GM12878 (cell line): ENCODE data around the gene TEX2. TPM values are rescaled to one million over a fixed set of nuclear protein-coding genes. Genes with fewer than 3 reads are reported as not detected.

ENCODE experiments used
- BACH1 ChIP-seq: fragments of 450-650 bp; IDR thresholded peaks from 2 replicates; pipeline ENCODE4 v1.6.1; 2017; ENCODE audit warnings: mild to moderate bottlenecking, borderline replicate concordance
- BCL3 ChIP-seq: IDR thresholded peaks from 2 replicates; pipeline ENCODE4 v1.6.1; 2011; ENCODE audit warnings: borderline replicate concordance, low read depth, mild to moderate bottlenecking, moderate library complexity, low read length; ENCODE audit not compliant: insufficient read depth, poor library complexity, severe bottlenecking
- E4F1 ChIP-seq: fragments of 450-650 bp; IDR thresholded peaks from 2 replicates; pipeline ENCODE4 v1.6.1; 2018; ENCODE audit warnings: borderline replicate concordance, mild to moderate bottlenecking; ENCODE audit not compliant: partially characterized antibody
- HSF1 ChIP-seq: fragments of 150-350 bp; IDR thresholded peaks from 2 replicates; pipeline ENCODE4 v1.6.1; 2014; ENCODE audit warnings: mild to moderate bottlenecking, low read depth, low read length
- KAT2A ChIP-seq: conservative IDR thresholded peaks from 2 replicates; pipeline ENCODE4 v1.6.1; 2011; ENCODE audit warnings: low read depth, low read length; ENCODE audit not compliant: control insufficient read depth
- LARP7 ChIP-seq: fragments of 450-650 bp; IDR thresholded peaks from 2 replicates; pipeline ENCODE4 v1.6.1; 2017; ENCODE audit warnings: mild to moderate bottlenecking
- MAX ChIP-seq: IDR thresholded peaks from 2 replicates; pipeline ENCODE4 v1.6.1; 2012; ENCODE audit warnings: low read depth, low read length, improper control_type of control experiment
- MYC ChIP-seq: IDR thresholded peaks from 2 replicates; pipeline ENCODE4 v1.6.1; 2011; ENCODE audit warnings: mild to moderate bottlenecking, low read length, moderate library complexity, inconsistent platforms; ENCODE audit not compliant: insufficient read depth, insufficient replicate concordance, insufficient read length, severe bottlenecking
- NFXL1 ChIP-seq: fragments of 450-650 bp; IDR thresholded peaks from 2 replicates; pipeline ENCODE4 v1.6.1; 2017; ENCODE audit warnings: antibody characterized with exemption, mild to moderate bottlenecking, borderline replicate concordance
- NFYA ChIP-seq: IDR thresholded peaks from 2 replicates; pipeline ENCODE4 v1.6.1; 2011; ENCODE audit warnings: low read depth, mild to moderate bottlenecking, low read length, improper control_type of control experiment, borderline replicate concordance
- PBX3 ChIP-seq: IDR thresholded peaks from 2 replicates; pipeline ENCODE4 v1.6.1; 2011; ENCODE audit warnings: mild to moderate bottlenecking, low read depth, low read length, moderate library complexity; ENCODE audit not compliant: insufficient replicate concordance
- RB1 ChIP-seq: fragments of 450-650 bp; formaldehyde crosslinking; IDR thresholded peaks from 2 replicates; pipeline ENCODE4 v1.6.1; 2017; ENCODE audit warnings: mild to moderate bottlenecking, borderline replicate concordance
- RFX5 ChIP-seq: IDR thresholded peaks from 2 replicates; pipeline ENCODE4 v1.6.1; 2011; ENCODE audit warnings: low read depth, low read length, improper control_type of control experiment
- SMAD1 ChIP-seq: fragments of 450-650 bp; IDR thresholded peaks from 2 replicates; pipeline ENCODE4 v1.6.1; 2018; ENCODE audit warnings: mild to moderate bottlenecking, low read depth; ENCODE audit not compliant: partially characterized antibody
- SREBF2 ChIP-seq: IDR thresholded peaks from 2 replicates; pipeline ENCODE4 v1.6.1; 2012; ENCODE audit warnings: mild to moderate bottlenecking, low read length
- ZBTB40 ChIP-seq: fragments of 450-650 bp; IDR thresholded peaks from 2 replicates; pipeline ENCODE4 v1.6.1; 2016; ENCODE audit warnings: mild to moderate bottlenecking, moderate library complexity, borderline replicate concordance
- ZZZ3 ChIP-seq: IDR thresholded peaks from 2 replicates; pipeline ENCODE4 v1.6.1; 2011; ENCODE audit warnings: low read depth; ENCODE audit not compliant: control insufficient read depth, insufficient read length
- polyA plus RNA-seq, 11 experiments: library from polyadenylated mRNA; depleted of rRNA in 4 of 11; unstranded in 6 of 11; stranded (reverse) in 5 of 11; fragments of >200 nt; fragmentation: Nextera tagmentation in 4 of 11; fragmentation: Illumina TruSeq in 1 of 11; extraction: Ambion mirVana in 4 of 11; extraction: Trizol in 1 of 11; gene quantifications; 1 replicate in 1 of 11; 2 replicates in 10 of 11; pipeline versions ENCODE4 v1.2.1 to v1.2.3, GENCODE V29; 2011 to 2016; ENCODE audit warnings: inconsistent platforms in 2 of 11, missing spikeins in 2 of 11, low read depth in 1 of 11
- total RNA-seq, 4 experiments: library from RNA; depleted of rRNA in 3 of 4; stranded (reverse); fragments of >200 nt in 3 of 4; fragmentation: Illumina TruSeq in 1 of 4; extraction: Trizol in 1 of 4; gene quantifications; 2 replicates each; pipeline versions ENCODE4 v1.2.1 to v1.2.3, GENCODE V29; 2013 to 2021

TEX2 gene
- total and polyA plus RNA-seq, 10 of the 15 experiments (the other 5 are each of a cell fraction or from before 2014, with no cell fraction given), result 3.8 to 19.9 (median 15.8) TPM

- TF ChIP-seq BCL3 (peak; percentile 9), ZZZ3 (no peak), ZBTB40 (peak; percentile 20; the same call in 1 of the 2 replicates), SMAD1 (no peak), SREBF2 (no peak), MYC (no peak), RB1 (peak; percentile 80; the same call in 1 of the 2 replicates), BACH1 (no peak), KAT2A (no peak), NFYA (no peak), E4F1 (peak; percentile 88), RFX5 (no peak; the same call in 1 of the 2 replicates), NFXL1 (no peak), PBX3 (no peak), LARP7 (peak; percentile 18; the same call in 1 of the 2 replicates), HSF1 (no peak), MAX (peak; percentile 81; the same call in 1 of the 2 replicates)
Measured at GRCh38 chr17:64263000-64263766, at the start of gene TEX2 (continued).
